DMS 273 (cell line): ENCODE data around the gene LMX1B.

Experiments used
- DNase-seq: peaks from one replicate; lab custom pipeline; 2025; ENCODE audit not compliant: unreplicated experiment; lab: John Stamatoyannopoulos, UW

Gene LMX1B

GRCh38 chr9:126604059-126605055, 9.4 kb upstream of the LMX1B start:
- no peak for DNase-seq

- DNase-seq = no peak
These were observed 7.8 kb upstream of the LMX1B start for GRCh38 chr9:126605792-126606482.

- no peak for DNase-seq
These were observed 7.3 kb upstream of the LMX1B start for GRCh38 chr9:126606483-126606870.

- no peak for DNase-seq
These were observed 6.6 kb upstream of the LMX1B start for GRCh38 chr9:126607086-126607485.

- DNase-seq = peak; percentile 21
These were observed 6.0 kb upstream of the LMX1B start for GRCh38 chr9:126607731-126608130.

- no peak for DNase-seq
These were observed 5.2 kb upstream of the LMX1B start for GRCh38 chr9:126608551-126608950.

- DNase-seq = no peak
These were observed 4.5 kb upstream of the LMX1B start for GRCh38 chr9:126609191-126609590.

- DNase-seq = no peak
These were observed 3.9 kb upstream of the LMX1B start for GRCh38 chr9:126609711-126610388.

- peak; percentile 57 for DNase-seq
These were observed 2.5 kb upstream of the LMX1B start for GRCh38 chr9:126611193-126611591.

GRCh38 chr9:126611592-126612325, 2.0 kb upstream of the LMX1B start:
- DNase-seq = peak; percentile 92

GRCh38 chr9:126612326-126612812, 1.4 kb upstream of the LMX1B start:
- peak; percentile 47 for DNase-seq

GRCh38 chr9:126612813-126613641, 701 bp upstream of the LMX1B start:
- DNase-seq = peak; percentile 41

GRCh38 chr9:126614088-126614454, 343 bp downstream of the LMX1B start:
- DNase-seq = peak; percentile 62

GRCh38 chr9:126614455-126615244, 922 bp downstream of the LMX1B start:
- peak; percentile 65 for DNase-seq

GRCh38 chr9:126615245-126615790, 1.6 kb downstream of the LMX1B start:
- peak; percentile 80 for DNase-seq

GRCh38 chr9:126615791-126616447, 2.2 kb downstream of the LMX1B start:
- DNase-seq = peak; percentile 20

GRCh38 chr9:126616521-126616976, 2.8 kb downstream of the LMX1B start:
- DNase-seq = no peak
